Adrenal gland (tissue), 5 donors: ENCODE data around the gene SP100.

Experiments used
- POLR2A ChIP-seq, 2 donors: fragments of 450-650 bp; IDR thresholded peaks; one replicate each; pipeline ENCODE4 v1.6.1; 2017; ENCODE audit warnings: antibody characterized with exemption in 2 of 2, mild to moderate bottlenecking in 2 of 2, moderate library complexity in 1 of 2
- TF ChIP-seq, protein P1 (sequence below), 6 experiments: fragments of 450-650 bp in 4 of 6; fragments of 200-600 bp in 2 of 6; sonication (generic) in 1 of 6; IDR thresholded peaks; 1 replicate in 5 of 6; 2 replicates in 1 of 6; pipeline versions ENCODE4 v1.5.1 to v1.8.0; 2016 to 2021; ENCODE audit warnings: antibody characterized with exemption in 6 of 6, mild to moderate bottlenecking in 2 of 6, moderate library complexity in 1 of 6
- donor health status: DM: no; HTN: no; CAD: no.

DNA sequence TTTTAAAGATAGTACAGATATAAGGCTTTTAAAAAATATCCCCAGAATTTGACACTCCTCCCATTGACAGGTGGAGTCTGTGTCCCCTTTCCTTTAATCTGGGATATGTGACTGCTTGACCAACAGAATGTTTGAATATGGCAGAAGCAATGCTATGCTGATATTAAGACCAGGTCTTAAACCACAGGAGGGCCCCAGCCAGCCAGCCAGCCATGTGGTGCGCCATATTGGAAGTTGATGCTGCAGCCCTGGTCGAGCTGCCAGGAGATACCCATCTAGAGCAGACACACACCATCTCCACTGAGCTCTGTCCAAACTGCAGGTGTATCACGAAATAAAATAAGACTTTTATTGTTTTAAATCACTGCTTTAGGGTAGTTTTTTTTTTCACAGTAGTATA lies 174.3 kb downstream of the SP100 start:
- TF ChIP-seq, protein P1, sequence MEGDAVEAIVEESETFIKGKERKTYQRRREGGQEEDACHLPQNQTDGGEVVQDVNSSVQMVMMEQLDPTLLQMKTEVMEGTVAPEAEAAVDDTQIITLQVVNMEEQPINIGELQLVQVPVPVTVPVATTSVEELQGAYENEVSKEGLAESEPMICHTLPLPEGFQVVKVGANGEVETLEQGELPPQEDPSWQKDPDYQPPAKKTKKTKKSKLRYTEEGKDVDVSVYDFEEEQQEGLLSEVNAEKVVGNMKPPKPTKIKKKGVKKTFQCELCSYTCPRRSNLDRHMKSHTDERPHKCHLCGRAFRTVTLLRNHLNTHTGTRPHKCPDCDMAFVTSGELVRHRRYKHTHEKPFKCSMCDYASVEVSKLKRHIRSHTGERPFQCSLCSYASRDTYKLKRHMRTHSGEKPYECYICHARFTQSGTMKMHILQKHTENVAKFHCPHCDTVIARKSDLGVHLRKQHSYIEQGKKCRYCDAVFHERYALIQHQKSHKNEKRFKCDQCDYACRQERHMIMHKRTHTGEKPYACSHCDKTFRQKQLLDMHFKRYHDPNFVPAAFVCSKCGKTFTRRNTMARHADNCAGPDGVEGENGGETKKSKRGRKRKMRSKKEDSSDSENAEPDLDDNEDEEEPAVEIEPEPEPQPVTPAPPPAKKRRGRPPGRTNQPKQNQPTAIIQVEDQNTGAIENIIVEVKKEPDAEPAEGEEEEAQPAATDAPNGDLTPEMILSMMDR (IDR thresholded peaks at IDR 0.05): no peak
- TF ChIP-seq POLR2A (IDR thresholded peaks at IDR 0.05): no peak
